ENCODE results near the gene TXK.

DNA sequence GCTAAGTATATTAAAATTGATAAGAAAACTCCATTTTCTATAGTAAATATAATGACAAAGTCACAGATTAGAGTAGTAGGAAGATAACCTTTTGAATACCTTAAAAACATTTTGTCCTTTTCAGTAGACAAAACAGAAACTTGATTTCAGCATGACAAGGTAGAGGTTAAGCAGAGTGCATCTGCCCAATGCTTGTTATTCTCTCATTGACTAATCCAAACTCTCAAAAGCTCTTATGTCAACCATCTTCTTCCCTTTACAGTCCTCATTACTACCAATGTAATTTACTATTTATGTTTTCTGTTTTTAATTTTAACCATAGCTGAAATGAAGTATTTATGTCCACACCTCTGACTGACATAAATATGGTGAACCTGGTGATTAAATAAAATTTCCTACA is 106.4 kb downstream of the TXK start:
- no peak for TF ChIP-seq USF2 (IDR thresholded peaks at IDR 0.05; ENCODE audit: borderline replicate concordance, low read depth, low read length)
- TF ChIP-seq, protein P1, sequence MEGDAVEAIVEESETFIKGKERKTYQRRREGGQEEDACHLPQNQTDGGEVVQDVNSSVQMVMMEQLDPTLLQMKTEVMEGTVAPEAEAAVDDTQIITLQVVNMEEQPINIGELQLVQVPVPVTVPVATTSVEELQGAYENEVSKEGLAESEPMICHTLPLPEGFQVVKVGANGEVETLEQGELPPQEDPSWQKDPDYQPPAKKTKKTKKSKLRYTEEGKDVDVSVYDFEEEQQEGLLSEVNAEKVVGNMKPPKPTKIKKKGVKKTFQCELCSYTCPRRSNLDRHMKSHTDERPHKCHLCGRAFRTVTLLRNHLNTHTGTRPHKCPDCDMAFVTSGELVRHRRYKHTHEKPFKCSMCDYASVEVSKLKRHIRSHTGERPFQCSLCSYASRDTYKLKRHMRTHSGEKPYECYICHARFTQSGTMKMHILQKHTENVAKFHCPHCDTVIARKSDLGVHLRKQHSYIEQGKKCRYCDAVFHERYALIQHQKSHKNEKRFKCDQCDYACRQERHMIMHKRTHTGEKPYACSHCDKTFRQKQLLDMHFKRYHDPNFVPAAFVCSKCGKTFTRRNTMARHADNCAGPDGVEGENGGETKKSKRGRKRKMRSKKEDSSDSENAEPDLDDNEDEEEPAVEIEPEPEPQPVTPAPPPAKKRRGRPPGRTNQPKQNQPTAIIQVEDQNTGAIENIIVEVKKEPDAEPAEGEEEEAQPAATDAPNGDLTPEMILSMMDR (IDR thresholded peaks at IDR 0.05): no peak
- no peak for TF ChIP-seq POLR2AphosphoS5 (IDR thresholded peaks at IDR 0.05; ENCODE audit: low read depth, low read length)
- no peak for TF ChIP-seq SMC3 (IDR thresholded peaks at IDR 0.05; ENCODE audit: low read depth, low read length)
